Panc1 (cell line): ENCODE measurements around the gene DCAF5. TPM values are rescaled to one million over a fixed set of nuclear protein-coding genes. Genes with fewer than 3 reads are reported as not detected.

ENCODE experiments used
- ATAC-seq: fragments of 200-7000 bp; cut with Tn5 transposase; 2 replicates; pipeline ENCODE4 v1.9.1; 2020; ENCODE audit warnings: mild to moderate bottlenecking, moderate library complexity
- BruUV-seq: library from RNA; stranded (reverse); fragments of 400-500 nt; replicated peaks from 2 replicates; lab custom pipeline; 2021; lab: Mats Ljungman, UMichigan
- CTCF ChIA-PET: fragments of 300-600 bp; sonication (Branson Sonifier 250); formaldehyde crosslinking; loops from one replicate; lab custom pipeline; 2022; ENCODE audit warnings: antibody characterized with exemption; lab: Charles Lee
- POLR2A ChIA-PET: fragments of 300-600 bp; sonication (Branson Sonifier 250); formaldehyde crosslinking; loops from one replicate; lab custom pipeline; 2022; ENCODE audit warnings: antibody characterized with exemption; lab: Charles Lee
- DNase-seq: peaks from one replicate; pipeline ENCODE4 v3.0.0-alpha.2; 2010; ENCODE audit warnings: low read depth, low spot score
- H3K27ac ChIP-seq: 2 replicates; pipeline ENCODE4 v1.5.1; 2011; ENCODE audit warnings: mild to moderate bottlenecking, low read length, inconsistent platforms
- H3K27me3 ChIP-seq: fragments of 200-500 bp; sonication (Bioruptor generic); 2 replicates; pipeline ENCODE4 v1.6.0; 2014; ENCODE audit warnings: low read length, inconsistent platforms; ENCODE audit not compliant: control insufficient read depth, insufficient read depth
- H3K36me3 ChIP-seq: fragments of 200-500 bp; sonication (Bioruptor generic); 2 replicates; pipeline ENCODE4 v1.5.1; 2014; ENCODE audit warnings: inconsistent platforms, mild to moderate bottlenecking, low read length, moderate library complexity; ENCODE audit not compliant: control insufficient read depth, insufficient read depth
- H3K4me1 ChIP-seq: 2 replicates; pipeline ENCODE4 v1.5.1; 2011; ENCODE audit warnings: inconsistent platforms, mild to moderate bottlenecking, low read length, moderate library complexity; ENCODE audit not compliant: control insufficient read depth, insufficient read depth
- H3K4me3 ChIP-seq, 2 experiments: 2 replicates each; pipeline ENCODE4 v1.5.1; 2011 to 2012; ENCODE audit warnings: low read depth in 2 of 2, low read length in 2 of 2, mild to moderate bottlenecking in 2 of 2, inconsistent platforms in 1 of 2, moderate library complexity in 1 of 2
- H3K9me3 ChIP-seq: fragments of 200-500 bp; sonication (Bioruptor generic); 2 replicates; pipeline ENCODE4 v1.5.1; 2014; ENCODE audit warnings: low read depth, mild to moderate bottlenecking, inconsistent platforms, low read length, moderate library complexity; ENCODE audit not compliant: control insufficient read depth, insufficient read depth
- CTCF ChIP-seq: fragments of 450-650 bp; IDR thresholded peaks from 2 replicates; pipeline ENCODE4 v1.5.1; 2017; ENCODE audit warnings: mild to moderate bottlenecking
- POLR2AphosphoS5 ChIP-seq: IDR thresholded peaks from 2 replicates; pipeline ENCODE4 v1.6.1; 2012; ENCODE audit warnings: mild to moderate bottlenecking, low read depth, low read length, moderate library complexity
- REST ChIP-seq, 2 experiments: IDR thresholded peaks; 2 replicates each; pipeline ENCODE4 v1.6.1; 2011 to 2012; ENCODE audit warnings: low read depth in 2 of 2, control low read depth in 1 of 2, low read length in 1 of 2, mild to moderate bottlenecking in 1 of 2, moderate library complexity in 1 of 2; ENCODE audit not compliant: insufficient read depth in 1 of 2
- SIN3A ChIP-seq: IDR thresholded peaks from 2 replicates; pipeline ENCODE4 v1.6.1; 2012; ENCODE audit warnings: low read depth, mild to moderate bottlenecking, low read length, moderate library complexity, borderline replicate concordance; ENCODE audit not compliant: insufficient read depth
- TCF7L2 ChIP-seq: IDR thresholded peaks from 2 replicates; pipeline ENCODE4 v1.6.1; 2011; ENCODE audit warnings: mild to moderate bottlenecking, low read depth, low read length, inconsistent platforms
- in situ Hi-C: cut with HindIII; loops from 2 replicates; pipeline ENCODE4 v1.10.0; 2016; ENCODE audit warnings: low sequenced_read_pairs, low pct_unique_long_range_greater_than_20kb
- intact Hi-C: fragments of 100-400 bp; cut with micrococcal nuclease; formaldehyde crosslinking; loops from one replicate; pipeline ENCODE4 v1.10.0; 2022; ENCODE audit not compliant: unreplicated experiment
- total RNA-seq: library from RNA; stranded (reverse); gene quantifications from one replicate; pipeline ENCODE4 v1.2.1, GENCODE V29; 2021; ENCODE audit not compliant: unreplicated experiment

Gene DCAF5
- total RNA-seq, 1 experiment from 2014 or later: 27.6 TPM

- Histone ChIP-seq H3K4me1 (peaks cover 25% of the 10 kb centered on the region), H3K4me3 (peak overlapping the region in 1 of 2 experiments; percentile 17; a peak in 1 of 4 replicates), H3K9me3 (no peaks in the 10 kb centered on the region), H3K27me3 (no peaks in the 10 kb centered on the region), H3K27ac (peak overlapping the region; percentile 76; the same call in 1 of the 2 replicates), H3K36me3 (no peaks in the 10 kb centered on the region)
- no TSS peak for BruUV-seq
- DNase-seq (no peak), ATAC-seq (no peak)
- in situ Hi-C loops (no loop called here), intact Hi-C loops (loop anchor here (10.0 kb wide), 1 partner anchor 81 kb away; no protein-coding TSS in a partner anchor)
- ChIA-PET POLR2A (no interaction called here), CTCF (interaction anchor here (0.6 kb wide), 1 partner anchor 38 kb away, joined by 3 read pairs; no protein-coding TSS in a partner anchor)
- TF ChIP-seq TCF7L2 (no peak), POLR2AphosphoS5 (no peak), REST (IDR thresholded peaks at IDR 0.05; ENCODE audit: insufficient read depth in 1 of 2, low read depth in 2 of 2, low read length in 1 of 2) (no peak), SIN3A (no peak), CTCF (no peak)
These were observed 19.5 kb downstream of the DCAF5 start for GRCh38 chr14:69133206-69134125.

- ChIA-PET POLR2A (no interaction called here), CTCF (interaction anchor here (0.6 kb wide), 1 partner anchor 39 kb away, joined by 3 read pairs; no protein-coding TSS in a partner anchor)
- DNase-seq (no peak), ATAC-seq (no peak)
- intact Hi-C loops: loop anchor here (10.0 kb wide), 1 partner anchor 82 kb away; no protein-coding TSS in a partner anchor
- H3K4me1 ChIP-seq: peaks cover 25% of the 10 kb centered on the region
- peak overlapping the region; percentile 76; the same call in 1 of the 2 replicates for H3K27ac ChIP-seq
- no peak overlapping the region for H3K4me3 ChIP-seq
- no peaks in the 10 kb centered on the region for H3K36me3 ChIP-seq
- in situ Hi-C loops: no loop called here
- H3K9me3 ChIP-seq: no peaks in the 10 kb centered on the region
- H3K27me3 ChIP-seq: no peaks in the 10 kb centered on the region
- TF ChIP-seq CTCF: no peak
- TF ChIP-seq SIN3A: no peak
- TF ChIP-seq TCF7L2: no peak
- TF ChIP-seq POLR2AphosphoS5: no peak
- TF ChIP-seq REST (IDR thresholded peaks at IDR 0.05; ENCODE audit: insufficient read depth in 1 of 2, low read depth in 2 of 2, low read length in 1 of 2): no peak
- BruUV-seq: no TSS peak
These were observed 20.3 kb downstream of the DCAF5 start for GRCh38 chr14:69132513-69133181.
